Retinal pigment epithelial cell (primary cell): ENCODE measurements around the gene MMRN2.

Source experiments
- DNase-seq: peaks from one replicate; pipeline ENCODE4 v3.0.0-alpha.2; 2010; ENCODE audit warnings: low read depth
- H3K4me3 ChIP-seq: 2 replicates; pipeline ENCODE4 v1.5.1; 2011; ENCODE audit warnings: mild to moderate bottlenecking, low read length, control low read depth, moderate library complexity
- CTCF ChIP-seq: conservative IDR thresholded peaks from 2 replicates; pipeline ENCODE4 v1.5.1; 2011; ENCODE audit warnings: low read depth, low read length, control low read depth, inconsistent platforms

Gene MMRN2

GRCh38 chr10:86967481-86967941, 10.1 kb upstream of the MMRN2 start:
- no peak overlapping the region for H3K4me3 ChIP-seq
- TF ChIP-seq CTCF, result no peak
- no peak for DNase-seq

GRCh38 chr10:86965986-86966654, 8.7 kb upstream of the MMRN2 start:
- no peak for TF ChIP-seq CTCF
- H3K4me3 ChIP-seq, result no peak overlapping the region
- DNase-seq, result no peak

DNA sequence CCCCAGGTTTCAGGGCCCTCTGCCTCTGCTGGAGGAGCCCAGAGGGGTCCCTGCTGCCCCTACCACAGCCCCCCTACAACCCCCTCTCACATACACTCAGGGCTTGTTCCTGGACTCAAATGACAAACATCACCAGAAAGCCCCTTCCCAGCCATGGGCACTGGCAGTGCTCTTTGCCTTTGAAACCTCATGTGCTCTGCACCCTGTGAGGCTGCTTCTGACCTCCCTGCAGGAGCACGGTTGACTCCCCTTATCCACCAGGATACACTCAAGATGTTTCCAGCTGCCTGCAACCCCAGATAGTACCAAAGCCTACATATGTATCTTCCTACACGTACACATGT, 7.4 kb upstream of the MMRN2 start:
- no peak overlapping the region for H3K4me3 ChIP-seq
- no peak for TF ChIP-seq CTCF
- no peak for DNase-seq

DNA sequence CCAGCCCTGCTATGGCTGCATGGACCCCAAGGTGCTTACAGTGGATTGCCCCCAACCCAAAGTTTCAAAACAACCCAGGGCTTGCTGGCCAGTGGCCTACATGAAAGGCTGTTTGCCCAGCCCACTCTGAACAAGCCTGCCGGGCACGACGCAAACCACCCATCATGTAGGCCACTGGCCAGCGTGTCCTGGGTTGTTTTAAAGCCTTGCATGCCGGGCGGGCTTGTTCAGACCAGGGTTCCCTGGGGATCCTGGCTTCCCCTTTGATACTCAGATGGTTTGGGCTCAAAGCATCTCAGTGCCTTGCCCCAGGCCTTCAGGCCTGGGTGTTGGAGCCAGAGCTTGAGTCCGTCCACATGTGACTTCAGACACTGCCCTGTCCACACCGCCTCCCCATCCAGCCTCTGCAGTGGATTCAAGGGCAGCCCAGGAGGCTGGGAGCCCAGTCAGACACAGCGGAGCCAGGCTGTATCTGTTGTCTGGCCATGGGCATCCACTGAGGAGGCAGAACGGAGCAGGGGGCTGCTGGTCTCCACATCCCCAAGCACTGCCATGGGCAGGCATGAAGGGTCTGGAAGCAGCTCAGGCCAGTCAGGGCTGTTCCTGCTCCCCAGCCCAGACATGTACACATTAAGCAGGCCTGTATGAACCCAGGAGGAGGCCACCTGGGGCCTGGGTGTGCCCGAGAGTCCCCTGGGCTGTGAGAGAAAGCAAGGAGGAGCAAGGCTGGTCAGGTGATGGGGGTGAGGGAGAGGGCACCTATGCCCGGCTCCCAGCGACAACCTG, 6.8 kb upstream of the MMRN2 start:
- TF ChIP-seq CTCF, result no peak
- DNase-seq, result no peak
- no peak overlapping the region for H3K4me3 ChIP-seq

DNA sequence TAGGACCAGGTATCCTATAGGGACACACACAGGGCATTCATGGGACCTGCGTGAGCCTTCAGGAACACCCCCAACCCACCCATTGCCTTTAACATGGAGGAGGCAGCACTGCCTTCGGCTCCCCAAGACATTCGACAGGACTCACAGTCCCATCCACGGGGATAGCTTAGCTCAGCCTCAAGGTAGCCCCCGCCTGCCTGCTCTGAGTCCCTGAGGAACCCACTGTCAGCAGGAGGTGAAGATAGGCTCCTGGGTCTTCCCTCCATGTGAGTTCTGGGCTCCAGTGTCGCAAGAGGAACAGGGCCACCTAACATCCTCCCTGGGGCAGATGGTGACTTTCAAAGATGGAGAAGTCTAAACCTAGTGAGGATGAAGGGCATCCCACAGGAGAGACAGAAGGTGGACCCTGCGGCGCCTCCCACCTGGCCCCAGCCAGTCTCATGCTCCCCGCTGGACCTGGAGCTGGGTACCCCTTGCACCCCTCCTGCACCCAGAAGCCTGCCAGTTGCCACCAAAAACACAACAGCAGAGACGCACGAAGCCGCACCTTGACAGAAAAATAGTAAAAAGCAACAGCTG, 6.0 kb upstream of the MMRN2 start:
- no peak for DNase-seq
- H3K4me3 ChIP-seq, result no peak overlapping the region
- no peak for TF ChIP-seq CTCF

GRCh38 chr10:86962981-86963310, 5.5 kb upstream of the MMRN2 start:
- TF ChIP-seq CTCF, result no peak
- no peak overlapping the region for H3K4me3 ChIP-seq
- DNase-seq, result no peak
